Neural cell (in vitro differentiated cells): ENCODE results near the gene PLA2G3. TPM values are rescaled to one million over a fixed set of nuclear protein-coding genes. Genes with fewer than 3 reads are reported as not detected.

Experiments used
- H2AFZ ChIP-seq: fragments of 200-600, 300-800 bp; sonication (generic), shearing (Covaris generic); 2 replicates; pipeline ENCODE4 v1.6.0; 2014; ENCODE audit warnings: low read depth, mild to moderate bottlenecking, antibody characterized with exemption, low read length, moderate library complexity
- H3F3A ChIP-seq: fragments of 200-600 bp; shearing (Covaris generic); 2 replicates; pipeline ENCODE4 v1.6.1; 2016; ENCODE audit warnings: mild to moderate bottlenecking, moderate library complexity, mixed read lengths, antibody characterized with exemption, low read length; ENCODE audit not compliant: insufficient read depth, poor library complexity, severe bottlenecking
- H3K27ac ChIP-seq: fragments of 200-600, 300-800 bp; sonication (generic), shearing (Covaris generic); 2 replicates; pipeline ENCODE4 v1.5.1; 2014; ENCODE audit warnings: mild to moderate bottlenecking, low read length, moderate library complexity
- H3K27me3 ChIP-seq: fragments of 300-800, 200-600 bp; sonication (generic), shearing (Covaris generic); 2 replicates; pipeline ENCODE4 v1.6.0; 2014; ENCODE audit warnings: mild to moderate bottlenecking, low read depth, low read length, moderate library complexity; ENCODE audit not compliant: insufficient read depth
- H3K36me3 ChIP-seq: fragments of 300-800, 200-600 bp; sonication (generic), shearing (Covaris generic); 2 replicates; pipeline ENCODE4 v1.5.1; 2014; ENCODE audit warnings: mild to moderate bottlenecking, antibody characterized with exemption, low read length, moderate library complexity; ENCODE audit not compliant: insufficient read depth
- H3K4me2 ChIP-seq: fragments of 300-800, 200-600 bp; sonication (generic), shearing (Covaris generic); 2 replicates; pipeline ENCODE4 v1.6.0; 2014; ENCODE audit warnings: mild to moderate bottlenecking, low read length
- H3K4me3 ChIP-seq: fragments of 300-800, 200-600 bp; sonication (generic), shearing (Covaris generic); 2 replicates; pipeline ENCODE4 v1.5.1; 2014; ENCODE audit warnings: mild to moderate bottlenecking, low read length, moderate library complexity
- H3K79me2 ChIP-seq: fragments of 200-600 bp; shearing (Covaris generic); replicated peaks from 2 replicates; pipeline ENCODE4 v1.6.0; 2014; ENCODE audit warnings: mild to moderate bottlenecking, low read length, moderate library complexity; ENCODE audit not compliant: insufficient read depth
- H3K9ac ChIP-seq: fragments of 300-800, 200-600 bp; sonication (generic), shearing (Covaris generic); 2 replicates; pipeline ENCODE4 v1.6.1; 2016; ENCODE audit warnings: mild to moderate bottlenecking, low read length, mixed read lengths
- H3K9me2 ChIP-seq: fragments of 200-600 bp; shearing (Covaris generic); 2 replicates; pipeline ENCODE4 v1.6.1; 2016; ENCODE audit warnings: mild to moderate bottlenecking, low read length, mixed read lengths; ENCODE audit not compliant: insufficient read depth
- H3K9me3 ChIP-seq: fragments of 200-600, 300-800 bp; sonication (generic), shearing (Covaris generic); 2 replicates; pipeline ENCODE4 v1.6.1; 2016; ENCODE audit warnings: mild to moderate bottlenecking, mixed run types, low read length, moderate library complexity, mixed read lengths
- H4K20me1 ChIP-seq: fragments of 200-600 bp; shearing (Covaris generic); 2 replicates; pipeline ENCODE4 v1.6.1; 2016; ENCODE audit warnings: mild to moderate bottlenecking, mixed run types; ENCODE audit not compliant: insufficient read depth
- EP300 ChIP-seq: fragments of 450-650 bp; conservative IDR thresholded peaks from 2 replicates; pipeline ENCODE4 v1.6.1; 2014; ENCODE audit warnings: antibody characterized with exemption, mild to moderate bottlenecking, moderate library complexity; ENCODE audit not compliant: poor library complexity, severe bottlenecking
- EZH2 ChIP-seq: fragments of 200-600, 300-800 bp; shearing (Covaris generic), sonication (generic); IDR thresholded peaks from 2 replicates; pipeline ENCODE4 v1.6.1; 2014; ENCODE audit warnings: antibody characterized with exemption, low read length, borderline replicate concordance, mild to moderate bottlenecking; ENCODE audit not compliant: insufficient read depth, poor library complexity, severe bottlenecking
- MXI1 ChIP-seq: fragments of 450-650 bp; conservative IDR thresholded peaks from 2 replicates; pipeline ENCODE4 v1.6.1; 2014; ENCODE audit warnings: antibody characterized with exemption, mild to moderate bottlenecking; ENCODE audit not compliant: poor library complexity, severe bottlenecking
- POLR2AphosphoS5 ChIP-seq: IDR thresholded peaks from 2 replicates; pipeline ENCODE4 v1.6.1; 2012
- RAD21 ChIP-seq: fragments of 450-650 bp; conservative IDR thresholded peaks from 2 replicates; pipeline ENCODE4 v1.6.1; 2014; ENCODE audit warnings: antibody characterized with exemption, mild to moderate bottlenecking, moderate library complexity
- SMC3 ChIP-seq: fragments of 450-650 bp; conservative IDR thresholded peaks from 2 replicates; pipeline ENCODE4 v1.6.1; 2014; ENCODE audit warnings: antibody characterized with exemption, mild to moderate bottlenecking, moderate library complexity; ENCODE audit not compliant: poor library complexity
- TAF1 ChIP-seq: IDR thresholded peaks from 2 replicates; pipeline ENCODE4 v1.6.1; 2012; ENCODE audit warnings: low read depth
- polyA plus RNA-seq: library from polyadenylated mRNA; depleted of rRNA; stranded (reverse); fragments of >200 nt; gene quantifications from 2 replicates; pipeline ENCODE4 v1.2.3, GENCODE V29; 2014
- TF ChIP-seq, protein P1 (sequence below): fragments of 450-650 bp; IDR thresholded peaks from 2 replicates; pipeline ENCODE4 v1.5.1; 2014; ENCODE audit warnings: antibody characterized with exemption, mild to moderate bottlenecking, moderate library complexity; ENCODE audit not compliant: poor library complexity, severe bottlenecking
- TF ChIP-seq, protein P2 (sequence below): IDR thresholded peaks from 2 replicates; pipeline ENCODE4 v1.6.1; 2012; ENCODE audit warnings: borderline replicate concordance

Gene PLA2G3
- polyA plus RNA-seq, 1 donor from 2014 or later, result not detected

GRCh38 chr22:31143038-31143437, 2.7 kb upstream of the PLA2G3 start:
- Histone ChIP-seq H3K9me2 (no peaks in the 10 kb centered on the region), H4K20me1 (no peaks in the 10 kb centered on the region), H2AFZ (no peak overlapping the region), H3K4me2 (no peak overlapping the region), H3K4me3 (no peak overlapping the region), H3K27me3 (no peaks in the 10 kb centered on the region), H3K36me3 (no peaks in the 10 kb centered on the region), H3K79me2 (no peaks in the 10 kb centered on the region), H3K9me3 (no peaks in the 10 kb centered on the region), H3K9ac (no peak overlapping the region), H3F3A (no peaks in the 10 kb centered on the region), H3K27ac (no peak overlapping the region)
- TF ChIP-seq POLR2AphosphoS5 (no peak), EP300 (no peak), TAF1 (no peak), EZH2 (no peak), RAD21 (no peak), MXI1 (no peak)
- TF ChIP-seq, protein P1, sequence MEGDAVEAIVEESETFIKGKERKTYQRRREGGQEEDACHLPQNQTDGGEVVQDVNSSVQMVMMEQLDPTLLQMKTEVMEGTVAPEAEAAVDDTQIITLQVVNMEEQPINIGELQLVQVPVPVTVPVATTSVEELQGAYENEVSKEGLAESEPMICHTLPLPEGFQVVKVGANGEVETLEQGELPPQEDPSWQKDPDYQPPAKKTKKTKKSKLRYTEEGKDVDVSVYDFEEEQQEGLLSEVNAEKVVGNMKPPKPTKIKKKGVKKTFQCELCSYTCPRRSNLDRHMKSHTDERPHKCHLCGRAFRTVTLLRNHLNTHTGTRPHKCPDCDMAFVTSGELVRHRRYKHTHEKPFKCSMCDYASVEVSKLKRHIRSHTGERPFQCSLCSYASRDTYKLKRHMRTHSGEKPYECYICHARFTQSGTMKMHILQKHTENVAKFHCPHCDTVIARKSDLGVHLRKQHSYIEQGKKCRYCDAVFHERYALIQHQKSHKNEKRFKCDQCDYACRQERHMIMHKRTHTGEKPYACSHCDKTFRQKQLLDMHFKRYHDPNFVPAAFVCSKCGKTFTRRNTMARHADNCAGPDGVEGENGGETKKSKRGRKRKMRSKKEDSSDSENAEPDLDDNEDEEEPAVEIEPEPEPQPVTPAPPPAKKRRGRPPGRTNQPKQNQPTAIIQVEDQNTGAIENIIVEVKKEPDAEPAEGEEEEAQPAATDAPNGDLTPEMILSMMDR, result no peak
- TF ChIP-seq, protein P2, sequence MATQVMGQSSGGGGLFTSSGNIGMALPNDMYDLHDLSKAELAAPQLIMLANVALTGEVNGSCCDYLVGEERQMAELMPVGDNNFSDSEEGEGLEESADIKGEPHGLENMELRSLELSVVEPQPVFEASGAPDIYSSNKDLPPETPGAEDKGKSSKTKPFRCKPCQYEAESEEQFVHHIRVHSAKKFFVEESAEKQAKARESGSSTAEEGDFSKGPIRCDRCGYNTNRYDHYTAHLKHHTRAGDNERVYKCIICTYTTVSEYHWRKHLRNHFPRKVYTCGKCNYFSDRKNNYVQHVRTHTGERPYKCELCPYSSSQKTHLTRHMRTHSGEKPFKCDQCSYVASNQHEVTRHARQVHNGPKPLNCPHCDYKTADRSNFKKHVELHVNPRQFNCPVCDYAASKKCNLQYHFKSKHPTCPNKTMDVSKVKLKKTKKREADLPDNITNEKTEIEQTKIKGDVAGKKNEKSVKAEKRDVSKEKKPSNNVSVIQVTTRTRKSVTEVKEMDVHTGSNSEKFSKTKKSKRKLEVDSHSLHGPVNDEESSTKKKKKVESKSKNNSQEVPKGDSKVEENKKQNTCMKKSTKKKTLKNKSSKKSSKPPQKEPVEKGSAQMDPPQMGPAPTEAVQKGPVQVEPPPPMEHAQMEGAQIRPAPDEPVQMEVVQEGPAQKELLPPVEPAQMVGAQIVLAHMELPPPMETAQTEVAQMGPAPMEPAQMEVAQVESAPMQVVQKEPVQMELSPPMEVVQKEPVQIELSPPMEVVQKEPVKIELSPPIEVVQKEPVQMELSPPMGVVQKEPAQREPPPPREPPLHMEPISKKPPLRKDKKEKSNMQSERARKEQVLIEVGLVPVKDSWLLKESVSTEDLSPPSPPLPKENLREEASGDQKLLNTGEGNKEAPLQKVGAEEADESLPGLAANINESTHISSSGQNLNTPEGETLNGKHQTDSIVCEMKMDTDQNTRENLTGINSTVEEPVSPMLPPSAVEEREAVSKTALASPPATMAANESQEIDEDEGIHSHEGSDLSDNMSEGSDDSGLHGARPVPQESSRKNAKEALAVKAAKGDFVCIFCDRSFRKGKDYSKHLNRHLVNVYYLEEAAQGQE, result no peak

DNA sequence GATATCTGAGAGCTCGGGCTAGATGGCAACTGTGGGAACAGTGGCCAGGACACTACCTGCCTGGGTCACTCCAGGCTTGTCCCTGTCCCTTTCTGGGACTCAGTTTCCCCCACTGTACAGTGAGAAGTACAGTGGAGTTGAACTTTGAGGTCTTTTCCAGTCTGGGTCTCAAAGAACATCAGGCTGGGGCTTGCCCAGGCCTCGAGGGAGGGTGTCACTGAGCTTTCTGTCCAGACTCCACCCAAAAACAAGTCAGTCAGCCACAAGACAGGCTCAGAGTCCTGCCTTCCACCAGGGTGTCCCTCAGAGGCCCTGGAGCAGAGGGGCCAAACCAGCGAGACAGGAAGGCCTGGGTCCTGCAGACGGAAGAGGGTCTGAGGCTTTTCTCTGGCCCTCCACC, 2.0 kb upstream of the PLA2G3 start:
- Histone ChIP-seq H2AFZ (no peak overlapping the region), H3K9me2 (no peaks in the 10 kb centered on the region), H3K4me3 (no peak overlapping the region), H3K36me3 (no peaks in the 10 kb centered on the region), H3K79me2 (no peaks in the 10 kb centered on the region), H3K27me3 (no peaks in the 10 kb centered on the region), H3K9ac (no peak overlapping the region), H3K27ac (no peak overlapping the region), H3F3A (no peaks in the 10 kb centered on the region), H3K9me3 (no peaks in the 10 kb centered on the region), H4K20me1 (no peaks in the 10 kb centered on the region), H3K4me2 (no peak overlapping the region)
- TF ChIP-seq POLR2AphosphoS5, result no peak
- no peak for TF ChIP-seq EZH2
- no peak for TF ChIP-seq RAD21
- TF ChIP-seq, protein P2, result no peak
- no peak for TF ChIP-seq SMC3
- TF ChIP-seq TAF1, result no peak
- TF ChIP-seq MXI1, result no peak
- TF ChIP-seq, protein P1, result no peak
- TF ChIP-seq EP300, result no peak
